ENCODE measurements around the gene CCDC27.
A peak's percentile ranks its signal among the peaks of the same experiment; 100 is the strongest.
"Not testable (repeated sequence)": the region's sequence is repeated elsewhere in the genome, so short reads cannot be mapped to it uniquely, and the experiment has no call there.

CCDC27 gene

DNA sequence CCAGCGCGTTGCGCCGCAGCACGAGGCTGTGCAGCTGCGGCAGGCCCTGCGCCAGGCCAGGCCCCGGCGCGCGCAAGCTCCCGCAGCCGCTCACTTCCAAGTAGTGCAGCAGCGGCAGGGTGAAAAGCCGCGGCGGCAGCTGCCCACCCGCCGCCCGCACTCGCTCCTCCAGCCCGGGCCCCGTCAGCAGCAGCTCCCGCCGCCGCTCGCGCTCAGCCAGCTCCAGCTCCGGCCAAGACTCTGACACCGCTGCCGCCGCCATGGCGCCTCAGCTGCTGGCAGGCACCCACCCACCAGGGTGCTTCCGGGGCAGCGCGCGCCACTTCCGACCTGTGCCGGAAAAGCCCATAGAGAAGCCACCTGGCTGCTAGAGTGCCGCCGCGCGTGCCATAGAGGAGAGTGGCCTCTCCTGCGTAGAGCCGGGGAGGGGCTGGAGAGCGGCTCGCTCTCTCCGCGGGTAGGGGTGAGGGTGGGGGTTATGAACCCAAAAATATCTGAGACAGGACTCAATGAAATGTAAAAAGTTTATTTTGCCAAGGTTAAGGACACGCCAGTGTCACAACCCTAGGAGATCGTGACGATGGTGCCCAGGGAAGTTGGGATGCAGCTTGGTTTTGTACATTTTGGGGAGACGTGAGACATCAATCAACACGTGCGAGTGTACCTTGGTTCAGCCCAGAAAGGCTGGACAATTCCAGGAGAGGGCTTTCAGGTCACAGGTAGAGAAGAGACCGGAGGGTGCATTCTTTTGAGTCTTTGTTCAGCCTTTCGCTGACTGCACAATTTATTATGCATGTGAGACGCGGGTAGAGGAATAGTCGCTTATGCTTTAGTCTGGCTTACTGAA lies 44.2 kb downstream of the CCDC27 start, which contains the start of gene LRRC47:
Gene LRRC47 (minus strand): TSS at position 284 of the 847 bp plus-strand sequence. CDS start 22 bp downstream, at position 262.
- DNase-seq: peak; percentile 98

DNA sequence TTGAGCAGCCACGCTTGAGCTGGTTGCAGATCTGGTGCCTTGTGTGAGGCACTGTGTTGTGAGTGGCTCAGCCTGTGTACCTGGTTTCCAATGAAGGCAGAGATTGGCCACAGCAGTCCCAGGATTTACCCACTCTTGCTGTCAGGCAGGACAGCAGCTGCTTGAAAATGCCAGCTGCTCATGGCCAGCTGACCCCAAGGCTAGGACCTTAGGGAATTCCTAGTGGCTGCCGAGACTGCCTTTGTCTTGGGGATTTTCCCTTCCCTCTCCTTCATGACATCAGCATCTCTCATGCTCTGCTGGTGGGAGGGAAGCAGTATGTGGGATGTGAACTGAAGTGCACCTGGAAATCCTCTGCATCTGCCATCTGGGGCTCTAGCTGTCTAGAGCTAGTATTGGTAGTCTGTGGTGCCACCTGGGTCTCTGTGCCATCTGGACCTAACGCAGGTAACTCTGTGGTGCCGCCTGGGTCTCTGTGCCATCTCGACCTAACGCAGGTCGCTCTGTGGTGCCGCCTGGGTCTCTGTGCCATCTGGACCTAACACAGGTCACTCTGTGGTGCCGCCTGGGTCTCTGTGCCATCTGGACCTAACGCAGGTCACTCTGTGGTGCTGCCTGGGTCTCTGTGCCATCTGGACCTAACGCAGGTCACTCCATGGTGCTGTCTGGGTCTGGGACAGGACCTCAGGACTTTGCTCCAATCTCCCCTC lies 47.9 kb downstream of the CCDC27 start:
- no peak for DNase-seq

- DNase-seq: not testable (repeated sequence)
These were observed 48.5 kb downstream of the CCDC27 start for GRCh38 chr1:3800795-3801194.

DNA sequence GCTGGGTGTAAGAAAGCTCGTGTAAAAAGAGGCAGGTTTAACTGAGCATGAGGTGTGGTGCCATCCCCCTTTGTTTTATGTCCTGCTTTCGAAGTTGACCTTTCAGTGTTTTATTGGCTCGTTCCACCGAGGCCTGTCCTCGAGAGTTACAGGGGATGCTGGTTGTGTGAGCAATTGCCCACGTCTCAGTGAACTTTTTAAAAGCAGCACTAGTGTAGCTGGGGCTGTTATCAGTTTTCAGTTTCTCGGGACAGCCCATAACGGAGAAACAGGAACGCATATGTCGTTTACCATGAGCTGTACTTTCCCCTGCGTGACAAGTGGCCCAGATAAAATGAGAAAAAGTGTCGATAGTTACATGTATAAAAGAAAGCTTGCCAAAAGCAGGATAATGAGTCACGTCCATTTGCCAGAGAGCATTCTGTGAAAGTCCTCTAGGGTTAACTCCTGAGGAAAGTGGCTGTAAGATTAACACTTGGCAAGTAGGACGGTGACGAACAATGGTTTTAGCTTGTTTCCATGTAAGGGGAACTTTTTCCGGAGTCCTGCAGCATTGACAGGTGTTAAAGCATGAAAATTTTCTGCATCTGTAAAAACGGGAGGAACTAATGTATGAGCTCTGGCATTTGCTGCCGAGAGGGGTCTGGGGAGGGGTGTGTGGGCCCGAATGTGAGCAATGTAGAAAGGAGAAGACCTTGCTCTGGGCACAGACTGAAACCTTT lies 51.8 kb downstream of the CCDC27 start:
- no peak for DNase-seq

DNA sequence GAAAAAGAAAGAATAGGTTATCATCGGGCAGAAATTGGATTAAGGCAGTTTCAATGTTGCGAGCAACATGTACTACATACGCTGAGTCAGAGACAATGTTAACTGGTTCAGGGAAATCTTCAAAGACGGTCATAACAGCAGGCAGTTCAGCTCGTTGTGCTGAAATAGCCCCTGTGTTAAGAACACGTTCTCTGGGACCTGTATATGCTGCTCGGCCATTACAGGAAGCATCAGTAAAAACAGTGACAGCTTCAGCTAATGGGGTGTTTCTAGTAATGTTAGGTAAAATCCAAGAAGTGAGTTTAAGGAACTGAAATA lies 52.3 kb downstream of the CCDC27 start:
- DNase-seq: not testable (repeated sequence)

- no peak for DNase-seq
These were observed 52.8 kb downstream of the CCDC27 start for GRCh38 chr1:3805038-3805437.

DNA sequence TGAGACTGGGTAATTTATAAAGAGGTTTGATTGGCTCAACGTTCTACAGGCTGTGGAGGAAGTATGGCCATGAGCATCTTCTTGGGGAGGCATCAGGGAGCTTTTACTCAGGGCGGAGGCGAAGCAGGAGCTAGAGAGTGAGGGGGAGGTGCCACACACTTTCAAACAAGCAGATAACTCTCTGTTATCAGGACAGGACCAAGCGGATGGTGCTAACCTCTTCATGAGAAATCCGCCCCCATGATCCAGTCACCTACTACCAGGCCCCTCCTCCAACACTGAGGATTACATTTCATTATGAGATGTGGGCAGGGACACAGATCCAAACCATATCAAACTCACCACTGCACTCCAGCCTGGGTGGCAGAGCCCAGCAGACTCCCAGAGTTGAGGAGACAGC lies 55.5 kb downstream of the CCDC27 start:
- DNase-seq: no peak

- DNase-seq: no peak
These were observed 57.4 kb downstream of the CCDC27 start for GRCh38 chr1:3809680-3810079.

DNA sequence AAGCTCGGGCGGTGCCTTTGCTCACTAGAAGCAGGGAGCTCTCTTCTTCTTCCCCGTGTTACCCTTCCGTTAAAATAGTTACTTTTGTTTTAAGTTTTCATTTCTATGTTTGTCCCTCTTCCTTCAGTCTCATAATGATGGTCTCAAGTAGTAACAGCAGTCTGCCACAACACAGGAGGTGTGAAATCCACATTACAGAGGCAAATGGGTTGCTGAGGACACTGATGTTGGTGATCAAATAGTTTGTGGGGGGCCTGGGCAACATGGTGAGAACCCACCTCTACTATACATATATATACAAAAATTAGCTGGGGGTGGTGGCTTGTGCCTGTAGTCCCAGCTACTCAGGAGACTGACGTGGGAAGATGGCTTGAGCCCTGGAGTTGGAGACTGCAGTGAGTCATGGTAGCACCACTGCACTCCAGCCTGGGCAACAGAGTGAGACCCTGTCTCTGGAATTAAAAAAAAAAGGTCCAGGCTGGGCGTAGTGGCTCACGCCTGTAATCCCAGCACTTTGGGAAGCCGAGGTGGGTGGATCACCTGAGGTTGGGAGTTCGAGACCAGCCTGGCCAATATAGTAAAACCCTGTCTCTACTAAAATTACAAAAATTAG lies 58.0 kb downstream of the CCDC27 start:
- not testable (repeated sequence) for DNase-seq

DNA sequence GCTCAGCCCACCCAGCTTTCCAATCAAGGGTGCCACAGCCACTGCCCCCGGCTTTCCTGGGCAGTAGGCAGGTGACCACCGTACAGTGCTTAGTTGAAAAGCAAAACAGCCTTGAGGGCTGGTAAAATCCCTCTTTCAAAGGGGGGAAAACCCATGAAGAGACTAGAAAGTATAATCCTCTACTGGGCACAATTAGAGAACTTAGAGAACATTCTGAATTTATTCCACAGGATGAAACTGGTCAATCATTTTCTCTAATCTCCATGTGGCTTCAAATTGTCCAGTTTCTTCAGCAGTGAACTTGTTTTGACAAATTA lies 59.3 kb downstream of the CCDC27 start:
- no peak for DNase-seq

DNA sequence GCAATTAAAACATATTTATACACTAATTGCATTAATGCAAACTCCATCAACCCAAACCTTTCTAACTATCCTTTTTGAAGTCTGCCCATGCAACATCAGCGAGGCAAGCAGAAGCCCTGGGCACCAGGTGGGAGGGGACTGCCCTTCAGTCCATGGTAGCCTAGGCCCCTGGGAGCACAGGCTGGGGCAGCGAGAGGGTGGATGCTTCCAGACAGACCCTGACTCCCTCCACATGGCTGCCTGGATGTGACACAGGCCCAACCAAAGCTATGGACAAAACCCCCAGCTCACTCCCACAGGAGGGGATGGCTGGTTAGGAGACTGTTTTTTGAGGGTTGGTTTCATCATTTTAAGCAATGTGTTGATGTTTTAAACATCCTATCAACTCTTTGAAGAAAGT lies 61.8 kb downstream of the CCDC27 start:
- DNase-seq: no peak

- DNase-seq: no peak
These were observed 62.7 kb downstream of the CCDC27 start for GRCh38 chr1:3814771-3815561.

DNA sequence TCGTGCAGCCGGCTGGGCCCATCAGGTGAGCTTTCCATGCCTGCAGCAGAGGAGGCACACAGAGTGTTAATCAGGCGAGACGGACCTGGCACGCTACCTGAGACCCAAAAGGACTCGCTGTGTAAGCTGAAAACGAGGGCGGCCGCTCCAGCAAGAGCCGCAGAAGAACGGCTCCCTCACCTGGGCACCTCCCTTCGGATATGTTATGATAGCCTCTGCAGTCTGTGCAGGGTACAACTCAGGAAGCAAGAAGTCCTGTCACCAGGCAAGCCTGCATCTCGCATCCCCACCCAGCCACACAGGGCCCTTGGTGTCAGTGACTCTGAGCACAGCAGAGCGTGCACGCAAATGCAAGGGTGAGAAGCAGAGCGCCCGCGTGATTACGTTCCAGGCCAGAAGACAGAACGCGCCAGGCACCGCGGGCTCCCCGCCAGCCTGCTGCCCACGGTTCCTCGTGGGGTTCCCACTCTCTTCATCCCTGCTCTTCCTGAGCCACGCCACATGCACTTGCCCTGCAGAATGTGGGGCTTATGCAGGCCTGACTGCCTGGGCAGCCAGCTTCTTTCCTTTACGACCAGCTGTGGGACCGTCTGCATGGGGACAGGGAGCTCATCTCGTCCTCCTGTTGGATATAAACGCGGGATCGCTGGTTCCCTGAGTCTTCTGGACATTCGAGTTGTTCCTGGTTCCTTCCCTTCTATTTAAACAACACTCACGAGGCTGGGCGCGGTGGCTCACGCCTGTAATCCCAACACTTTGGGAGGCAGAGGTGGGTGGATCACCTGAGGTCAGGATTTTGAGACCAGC lies 64.3 kb downstream of the CCDC27 start:
- no peak for DNase-seq

- no peak for DNase-seq
These were observed 65.0 kb downstream of the CCDC27 start for GRCh38 chr1:3817138-3817740.

DNA sequence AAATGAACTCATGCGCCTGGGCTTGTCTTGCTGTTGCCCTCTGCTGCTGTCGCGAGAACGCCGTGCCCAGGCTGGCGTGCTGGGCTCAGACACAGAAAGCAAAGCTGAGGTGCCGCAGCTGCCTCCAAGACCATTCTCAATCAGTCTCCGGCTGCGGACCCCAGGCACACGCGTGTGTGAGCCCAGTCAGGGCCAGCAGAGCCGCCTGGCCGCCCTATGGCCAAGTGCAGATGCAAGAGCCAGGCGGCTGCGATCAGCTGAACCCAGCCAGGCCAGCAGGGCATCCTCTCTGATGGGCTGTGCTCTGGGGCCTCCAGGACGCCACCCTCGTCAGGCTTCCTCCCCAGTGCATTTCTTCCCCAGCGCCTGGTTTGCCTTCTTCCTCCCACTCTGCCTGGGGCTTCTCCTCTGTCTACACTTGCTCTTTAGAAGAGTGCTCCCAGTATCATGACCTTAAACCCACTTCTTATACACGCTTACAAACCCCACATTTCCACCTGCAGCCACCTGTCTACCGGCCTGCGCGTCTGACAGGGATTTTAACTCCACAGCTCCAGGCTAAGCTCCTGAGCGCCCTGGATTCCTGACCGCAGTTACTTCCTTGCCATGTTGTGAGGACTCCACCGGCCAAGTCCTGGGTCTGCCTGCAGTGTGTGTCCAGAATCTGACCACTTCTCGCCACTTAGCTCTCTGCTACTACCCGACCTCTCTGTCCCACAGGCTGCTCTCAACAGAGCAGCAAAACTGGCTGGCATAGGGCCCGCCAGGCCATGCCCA lies 65.8 kb downstream of the CCDC27 start:
- DNase-seq: no peak

GRCh38 chr1:3819771-3820200 lies 67.5 kb downstream of the CCDC27 start:
- no peak for DNase-seq

GRCh38 chr1:3820316-3820715 lies 68.1 kb downstream of the CCDC27 start:
- no peak for DNase-seq

- DNase-seq: no peak
These were observed 68.8 kb downstream of the CCDC27 start for GRCh38 chr1:3821004-3821403.

Data from RPMI8226 (cell line).